Vagina (tissue), 2 donors: ENCODE measurements around the gene PCBP3. TPM values are rescaled to one million over a fixed set of nuclear protein-coding genes. Genes with fewer than 3 reads are reported as not detected.
A peak's percentile ranks its signal among the peaks of the same experiment; 100 is the strongest.

Experiments
- DNase-seq, 2 donors: peaks; one replicate each; pipeline ENCODE4 v3.0.0-alpha.2; 2017; ENCODE audit errors: extremely low spot score in 2 of 2
- H3K27ac ChIP-seq: fragments of 200-600 bp; sonication (generic); one replicate; pipeline ENCODE4 v1.5.1; 2019
- H3K27me3 ChIP-seq: fragments of 200-600 bp; sonication (generic); one replicate; pipeline ENCODE4 v1.5.1; 2019
- H3K36me3 ChIP-seq, 2 donors: fragments of 200-600 bp; sonication (generic); one replicate each; pipeline ENCODE4 v1.5.1; 2017 to 2019
- H3K4me1 ChIP-seq: fragments of 200-600 bp; sonication (generic); one replicate; pipeline ENCODE4 v1.5.1; 2019
- H3K4me3 ChIP-seq, 2 donors: fragments of 200-600 bp; sonication (generic); 1 replicate in 1 of 2; 2 replicates in 1 of 2; pipeline ENCODE4 v1.5.1; 2016 to 2019
- H3K9me3 ChIP-seq: fragments of 200-600 bp; sonication (generic); one replicate; pipeline ENCODE4 v1.5.1; 2019
- CTCF ChIP-seq, 3 experiments: fragments of 450-650 bp in 2 of 3; fragments of 200-600 bp in 1 of 3; sonication (generic) in 1 of 3; IDR thresholded peaks; one replicate each; pipeline ENCODE4 v1.5.1; 2017 to 2019; ENCODE audit warnings: antibody characterized with exemption in 3 of 3, mild to moderate bottlenecking in 2 of 3, moderate library complexity in 2 of 3
- POLR2A ChIP-seq, 2 donors: fragments of 450-650 bp; IDR thresholded peaks; one replicate each; pipeline ENCODE4 v1.6.1; 2017; ENCODE audit warnings: antibody characterized with exemption in 2 of 2, mild to moderate bottlenecking in 2 of 2, moderate library complexity in 2 of 2
- POLR2AphosphoS5 ChIP-seq, 2 donors: sonication (generic); formaldehyde crosslinking; IDR thresholded peaks; one replicate each; pipeline ENCODE4 v1.9.0; 2017; ENCODE audit warnings: antibody characterized with exemption in 2 of 2, mild to moderate bottlenecking in 2 of 2, low read depth in 1 of 2; ENCODE audit not compliant: insufficient read depth in 1 of 2
- intact Hi-C: fragments of 100-400 bp; cut with DNase I; formaldehyde crosslinking; loops from one replicate; pipeline ENCODE4 v1.15.1; 2023
- total RNA-seq: library from RNA; depleted of rRNA; stranded (reverse); fragments of >200 nt; gene quantifications from one replicate; pipeline ENCODE4 v1.2.3, GENCODE V29; 2016

The PCBP3 gene
- total RNA-seq, 1 donor from 2014 or later = 4.9 TPM

- Histone ChIP-seq H3K4me3 (no peak overlapping the region), H3K9me3 (no peaks in the 10 kb centered on the region), H3K27me3 (no peaks in the 10 kb centered on the region), H3K4me1 (peaks cover 65% of the 10 kb centered on the region), H3K27ac (peak overlapping the region; percentile 71), H3K36me3 (no peaks in the 10 kb centered on the region)
- intact Hi-C loops = no loop called here
- DNase-seq = no peak
- TF ChIP-seq CTCF (IDR thresholded peaks at IDR 0.05) (no peak), POLR2AphosphoS5 (IDR thresholded peaks at IDR 0.05; ENCODE audit: insufficient read depth in 1 of 2, low read depth in 1 of 2) (no peak), POLR2A (IDR thresholded peaks at IDR 0.05) (no peak)
Measured at GRCh38 chr21:45954921-45955320, 311.4 kb downstream of the PCBP3 start.

- Histone ChIP-seq H3K27me3 (no peaks in the 10 kb centered on the region), H3K4me3 (no peak overlapping the region), H3K36me3 (no peaks in the 10 kb centered on the region), H3K27ac (peak overlapping the region; percentile 74), H3K4me1 (peaks cover 51% of the 10 kb centered on the region), H3K9me3 (no peaks in the 10 kb centered on the region)
- no peak for DNase-seq
- intact Hi-C loops = no loop called here
- TF ChIP-seq POLR2A (IDR thresholded peaks at IDR 0.05) (no peak), POLR2AphosphoS5 (IDR thresholded peaks at IDR 0.05; ENCODE audit: insufficient read depth in 1 of 2, low read depth in 1 of 2) (no peak), CTCF (IDR thresholded peaks at IDR 0.05) (no peak)
Measured at GRCh38 chr21:45957551-45957950, 314.0 kb downstream of the PCBP3 start.

GRCh38 chr21:45957981-45958600 lies 314.6 kb downstream of the PCBP3 start:
- Histone ChIP-seq H3K9me3 (no peaks in the 10 kb centered on the region), H3K27ac (peak overlapping the region; percentile 74), H3K36me3 (no peaks in the 10 kb centered on the region), H3K4me3 (no peak overlapping the region), H3K4me1 (peaks cover 46% of the 10 kb centered on the region), H3K27me3 (no peaks in the 10 kb centered on the region)
- TF ChIP-seq POLR2AphosphoS5 (IDR thresholded peaks at IDR 0.05; ENCODE audit: insufficient read depth in 1 of 2, low read depth in 1 of 2) (peak in 1 of 2 donors; percentile 10), CTCF (IDR thresholded peaks at IDR 0.05) (no peak)
- no peak for DNase-seq
- intact Hi-C loops = no loop called here

- intact Hi-C loops = no loop called here
- H3K4me1 ChIP-seq = peaks cover 36% of the 10 kb centered on the region
Measured at GRCh38 chr21:45959182-45959581, 315.7 kb downstream of the PCBP3 start.

More at GRCh38 chr21:45959182-45959581, 315.7 kb downstream of the PCBP3 start:
- DNase-seq = no peak
- TF ChIP-seq CTCF (IDR thresholded peaks at IDR 0.05) = no peak
- TF ChIP-seq POLR2AphosphoS5 (IDR thresholded peaks at IDR 0.05; ENCODE audit: insufficient read depth in 1 of 2, low read depth in 1 of 2) = no peak
- TF ChIP-seq POLR2A (IDR thresholded peaks at IDR 0.05) = no peak
- no peak overlapping the region for H3K4me3 ChIP-seq
- H3K27ac ChIP-seq = peak overlapping the region; percentile 74
- H3K36me3 ChIP-seq = no peaks in the 10 kb centered on the region
- H3K9me3 ChIP-seq = no peaks in the 10 kb centered on the region
- no peaks in the 10 kb centered on the region for H3K27me3 ChIP-seq
